Fibroblast of pulmonary artery (primary cell): ENCODE data around the gene ZNF33A.
A peak's percentile ranks its signal among the peaks of the same experiment; 100 is the strongest.
"Not testable (repeated sequence)": the region's sequence is repeated elsewhere in the genome, so short reads cannot be mapped to it uniquely, and the experiment has no call there.

Source experiments
- DNase-seq: peaks from one replicate; pipeline ENCODE4 v3.0.0-alpha.2; 2010; ENCODE audit warnings: low read depth
- H3K4me3 ChIP-seq: replicated peaks from 2 replicates; pipeline ENCODE4 v1.5.1; 2011; ENCODE audit warnings: low read depth, mild to moderate bottlenecking, control low read depth, low read length, moderate library complexity
- TF ChIP-seq, protein P1 (sequence below): IDR thresholded peaks from 2 replicates; pipeline ENCODE4 v1.5.1; 2011; ENCODE audit warnings: mild to moderate bottlenecking, control low read depth, low read length, inconsistent platforms; ENCODE audit errors: missing control alignments

Gene ZNF33A

DNA sequence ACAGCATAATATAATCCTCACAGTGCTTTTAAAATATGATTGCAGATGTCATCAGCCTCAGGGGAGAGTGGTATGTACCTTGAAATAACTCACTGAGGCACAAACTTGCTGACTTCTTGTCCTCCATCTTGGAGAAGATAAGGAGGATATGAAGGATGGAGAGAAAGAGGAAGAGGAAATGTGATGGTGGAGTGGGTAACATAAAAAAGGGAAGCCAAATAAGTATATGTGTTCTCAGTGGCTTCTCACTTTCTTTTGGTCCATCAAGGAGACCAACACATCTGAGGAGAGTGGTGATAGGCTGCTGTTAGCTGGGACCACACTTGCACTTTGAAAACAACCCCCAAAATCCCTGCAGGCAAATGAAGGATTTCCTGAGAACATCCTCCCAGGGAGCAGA lies 62.1 kb downstream of the ZNF33A start:
- DNase-seq, result no peak
- TF ChIP-seq, protein P1, sequence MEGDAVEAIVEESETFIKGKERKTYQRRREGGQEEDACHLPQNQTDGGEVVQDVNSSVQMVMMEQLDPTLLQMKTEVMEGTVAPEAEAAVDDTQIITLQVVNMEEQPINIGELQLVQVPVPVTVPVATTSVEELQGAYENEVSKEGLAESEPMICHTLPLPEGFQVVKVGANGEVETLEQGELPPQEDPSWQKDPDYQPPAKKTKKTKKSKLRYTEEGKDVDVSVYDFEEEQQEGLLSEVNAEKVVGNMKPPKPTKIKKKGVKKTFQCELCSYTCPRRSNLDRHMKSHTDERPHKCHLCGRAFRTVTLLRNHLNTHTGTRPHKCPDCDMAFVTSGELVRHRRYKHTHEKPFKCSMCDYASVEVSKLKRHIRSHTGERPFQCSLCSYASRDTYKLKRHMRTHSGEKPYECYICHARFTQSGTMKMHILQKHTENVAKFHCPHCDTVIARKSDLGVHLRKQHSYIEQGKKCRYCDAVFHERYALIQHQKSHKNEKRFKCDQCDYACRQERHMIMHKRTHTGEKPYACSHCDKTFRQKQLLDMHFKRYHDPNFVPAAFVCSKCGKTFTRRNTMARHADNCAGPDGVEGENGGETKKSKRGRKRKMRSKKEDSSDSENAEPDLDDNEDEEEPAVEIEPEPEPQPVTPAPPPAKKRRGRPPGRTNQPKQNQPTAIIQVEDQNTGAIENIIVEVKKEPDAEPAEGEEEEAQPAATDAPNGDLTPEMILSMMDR, result no peak
- no peak overlapping the region for H3K4me3 ChIP-seq

- no peak for DNase-seq
- no peak overlapping the region for H3K4me3 ChIP-seq
- TF ChIP-seq, protein P1, result no peak
These were observed 66.2 kb downstream of the ZNF33A start for GRCh38 chr10:38076687-38077086.

DNA sequence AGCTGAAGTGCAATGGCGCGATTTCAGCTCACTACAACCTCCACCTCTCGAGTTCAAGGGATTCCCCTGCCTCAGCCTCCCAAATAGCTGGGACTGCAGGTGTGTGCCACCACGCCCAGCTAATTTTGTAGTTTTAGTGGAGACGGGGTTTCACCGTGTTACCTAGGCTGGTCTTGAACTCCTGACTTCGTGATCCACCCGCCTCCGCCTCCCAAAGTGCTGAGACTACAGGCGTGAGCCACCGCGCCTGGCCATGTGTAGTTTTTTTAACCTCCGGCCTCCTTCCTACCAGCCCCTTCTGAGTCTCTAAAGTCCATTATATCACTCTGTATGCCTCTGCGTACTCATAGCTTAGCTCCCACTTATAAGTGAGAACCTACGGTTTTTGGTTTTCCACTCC lies 82.8 kb downstream of the ZNF33A start:
- not testable (repeated sequence) for DNase-seq, H3K4me3 ChIP-seq

GRCh38 chr10:38093816-38094157 lies 83.3 kb downstream of the ZNF33A start:
- H3K4me3 ChIP-seq, result peak overlapping the region; percentile 89
- DNase-seq, result no peak
- TF ChIP-seq, protein P1, result no peak

- H3K4me3 ChIP-seq, result peak within 1 kb of the TSS; percentile 89
- TF ChIP-seq, protein P1, result no peak
- DNase-seq, result peak; percentile 98
These were observed 83.9 kb downstream of the ZNF33A start, which contains the start of gene ZNF37A for GRCh38 chr10:38094158-38094926. TSS of gene ZNF37A (plus strand) at chr10:38094337. CDS start at chr10:38096618, 2,281 bp downstream.

- peak; percentile 17 for DNase-seq
- TF ChIP-seq, protein P1, result no peak
- H3K4me3 ChIP-seq, result peak overlapping the region; percentile 89
These were observed 84.6 kb downstream of the ZNF33A start for GRCh38 chr10:38094927-38095574.

DNA sequence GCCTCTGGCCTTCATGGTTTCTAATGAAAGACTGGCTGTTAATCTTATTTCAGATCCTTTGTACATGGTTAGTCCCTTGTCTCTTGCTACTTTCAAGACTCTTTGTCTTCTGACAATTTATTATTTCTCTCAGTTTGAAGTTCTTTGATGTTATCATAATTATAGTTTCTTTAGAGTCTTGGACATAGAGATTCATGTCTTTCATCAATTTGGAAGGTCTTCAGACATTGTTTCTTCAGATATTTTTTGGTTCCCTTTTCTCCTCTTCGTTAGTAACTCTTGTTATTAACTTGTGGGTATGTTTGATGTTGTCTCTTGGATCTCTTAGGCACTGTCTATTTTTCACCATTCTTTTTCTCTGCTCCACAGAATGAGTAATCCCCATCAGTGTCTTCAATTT lies 92.4 kb downstream of the ZNF33A start:
- no peak for DNase-seq
- TF ChIP-seq, protein P1, result no peak
- H3K4me3 ChIP-seq, result no peak overlapping the region
